ENCODE measurements around the gene IL31RA.

Gene IL31RA

GRCh38 chr5:55913466-55914413 is 62.6 kb downstream of the IL31RA start:
- in situ Hi-C loops (cut with HindIII; ENCODE audit: low pct_unique_long_range_greater_than_20kb, low sequenced_read_pairs), result no loop called here
- TF ChIP-seq JUND (IDR thresholded peaks at IDR 0.05; ENCODE audit: low read depth), result no peak
- DNase-seq (ENCODE audit: low read depth in 1 of 2, low spot score in 1 of 2), result no peak

GRCh38 chr5:55914971-55915370 is 63.8 kb downstream of the IL31RA start:
- DNase-seq (ENCODE audit: low read depth in 1 of 2, low spot score in 1 of 2), result no peak
- in situ Hi-C loops (cut with HindIII; ENCODE audit: low pct_unique_long_range_greater_than_20kb, low sequenced_read_pairs), result no loop called here
- TF ChIP-seq JUND (IDR thresholded peaks at IDR 0.05; ENCODE audit: low read depth), result no peak

GRCh38 chr5:55915783-55916182 is 64.6 kb downstream of the IL31RA start:
- in situ Hi-C loops (cut with HindIII; ENCODE audit: low pct_unique_long_range_greater_than_20kb, low sequenced_read_pairs), result no loop called here
- TF ChIP-seq JUND (IDR thresholded peaks at IDR 0.05; ENCODE audit: low read depth), result no peak
- DNase-seq (ENCODE audit: low read depth in 1 of 2, low spot score in 1 of 2), result no peak

- DNase-seq (ENCODE audit: low read depth in 1 of 2, low spot score in 1 of 2), result no peak
- in situ Hi-C loops (cut with HindIII; ENCODE audit: low pct_unique_long_range_greater_than_20kb, low sequenced_read_pairs), result no loop called here
- TF ChIP-seq JUND (IDR thresholded peaks at IDR 0.05; ENCODE audit: low read depth), result no peak
Observed at GRCh38 chr5:55916986-55917385, 65.8 kb downstream of the IL31RA start.

- no peak for DNase-seq (ENCODE audit: low read depth in 1 of 2, low spot score in 1 of 2)
- no peak for TF ChIP-seq JUND (IDR thresholded peaks at IDR 0.05; ENCODE audit: low read depth)
- in situ Hi-C loops (cut with HindIII; ENCODE audit: low pct_unique_long_range_greater_than_20kb, low sequenced_read_pairs), result no loop called here
Observed at GRCh38 chr5:55917402-55918086, 66.4 kb downstream of the IL31RA start.

- TF ChIP-seq JUND (IDR thresholded peaks at IDR 0.05; ENCODE audit: low read depth), result no peak
- in situ Hi-C loops (cut with HindIII; ENCODE audit: low pct_unique_long_range_greater_than_20kb, low sequenced_read_pairs), result no loop called here
Observed at GRCh38 chr5:55918087-55919035, 67.2 kb downstream of the IL31RA start.

GRCh38 chr5:55919625-55920024 is 68.5 kb downstream of the IL31RA start:
- TF ChIP-seq JUND (IDR thresholded peaks at IDR 0.05; ENCODE audit: low read depth), result no peak
- DNase-seq (ENCODE audit: low read depth in 1 of 2, low spot score in 1 of 2), result no peak
- in situ Hi-C loops (cut with HindIII; ENCODE audit: low pct_unique_long_range_greater_than_20kb, low sequenced_read_pairs), result no loop called here

More at GRCh38 chr5:55918087-55919035, 67.2 kb downstream of the IL31RA start:
- no peak for DNase-seq (ENCODE audit: low read depth in 1 of 2, low spot score in 1 of 2)

GRCh38 chr5:55920784-55921183 is 69.6 kb downstream of the IL31RA start:
- no peak for TF ChIP-seq JUND (IDR thresholded peaks at IDR 0.05; ENCODE audit: low read depth)
- DNase-seq (ENCODE audit: low read depth in 1 of 2, low spot score in 1 of 2), result peak in 1 of 2 experiments; percentile 55
- in situ Hi-C loops (cut with HindIII; ENCODE audit: low pct_unique_long_range_greater_than_20kb, low sequenced_read_pairs), result no loop called here

- no peak for DNase-seq (ENCODE audit: low read depth in 1 of 2, low spot score in 1 of 2)
- in situ Hi-C loops (cut with HindIII; ENCODE audit: low pct_unique_long_range_greater_than_20kb, low sequenced_read_pairs), result no loop called here
- TF ChIP-seq JUND (IDR thresholded peaks at IDR 0.05; ENCODE audit: low read depth), result no peak
Observed at GRCh38 chr5:55921617-55922016, 70.5 kb downstream of the IL31RA start.

GRCh38 chr5:55923177-55923771 is 72.1 kb downstream of the IL31RA start:
- in situ Hi-C loops (cut with HindIII; ENCODE audit: low pct_unique_long_range_greater_than_20kb, low sequenced_read_pairs), result no loop called here
- no peak for TF ChIP-seq JUND (IDR thresholded peaks at IDR 0.05; ENCODE audit: low read depth)
- no peak for DNase-seq (ENCODE audit: low read depth in 1 of 2, low spot score in 1 of 2)

GRCh38 chr5:55923865-55924500 is 72.8 kb downstream of the IL31RA start:
- in situ Hi-C loops (cut with HindIII; ENCODE audit: low pct_unique_long_range_greater_than_20kb, low sequenced_read_pairs), result no loop called here
- no peak for TF ChIP-seq JUND (IDR thresholded peaks at IDR 0.05; ENCODE audit: low read depth)
- no peak for DNase-seq (ENCODE audit: low read depth in 1 of 2, low spot score in 1 of 2)

All from T47D (cell line).